Measurements from ENCODE around the gene CCDC85A.

CCDC85A gene

GRCh38 chr2:56244506-56244905 lies 60.7 kb downstream of the CCDC85A start:
- no peak for DNase-seq

GRCh38 chr2:56244911-56245530 lies 61.2 kb downstream of the CCDC85A start:
- DNase-seq, result no peak

- no peak for DNase-seq
Measured at GRCh38 chr2:56248965-56249742, 65.4 kb downstream of the CCDC85A start.

GRCh38 chr2:56250153-56250729 lies 66.5 kb downstream of the CCDC85A start:
- no peak for DNase-seq

GRCh38 chr2:56260415-56260814 lies 76.6 kb downstream of the CCDC85A start:
- no peak for DNase-seq

- no peak for DNase-seq
Measured at GRCh38 chr2:56262241-56262640, 78.5 kb downstream of the CCDC85A start.

GRCh38 chr2:56263876-56264275 lies 80.1 kb downstream of the CCDC85A start:
- DNase-seq, result no peak

- no peak for DNase-seq
Measured at GRCh38 chr2:56266761-56267414, 83.1 kb downstream of the CCDC85A start.

- no peak for DNase-seq
Measured at GRCh38 chr2:56267415-56267788, 83.6 kb downstream of the CCDC85A start.

GRCh38 chr2:56268856-56269255 lies 85.1 kb downstream of the CCDC85A start:
- DNase-seq, result no peak

GRCh38 chr2:56271275-56271674 lies 87.5 kb downstream of the CCDC85A start:
- no peak for DNase-seq

GRCh38 chr2:56285224-56285623 lies 101.4 kb downstream of the CCDC85A start:
- DNase-seq, result no peak

GRCh38 chr2:56286936-56287335 lies 103.1 kb downstream of the CCDC85A start:
- no peak for DNase-seq

GRCh38 chr2:56287508-56287907 lies 103.7 kb downstream of the CCDC85A start:
- no peak for DNase-seq

- no peak for DNase-seq
Measured at GRCh38 chr2:56287974-56288373, 104.2 kb downstream of the CCDC85A start.

GRCh38 chr2:56288838-56289580 lies 105.2 kb downstream of the CCDC85A start:
- DNase-seq, result no peak

GRCh38 chr2:56291711-56292110 lies 107.9 kb downstream of the CCDC85A start:
- no peak for DNase-seq

GRCh38 chr2:56292951-56293350 lies 109.2 kb downstream of the CCDC85A start:
- no peak for DNase-seq

GRCh38 chr2:56295666-56296065 lies 111.9 kb downstream of the CCDC85A start:
- DNase-seq, result no peak

GRCh38 chr2:56297671-56298070 lies 113.9 kb downstream of the CCDC85A start:
- DNase-seq, result no peak

GRCh38 chr2:56299171-56299691 lies 115.4 kb downstream of the CCDC85A start:
- DNase-seq, result no peak

- DNase-seq, result no peak
Measured at GRCh38 chr2:56309626-56310170, 125.9 kb downstream of the CCDC85A start.
